ENCODE results near the gene ERBB2. TPM values are rescaled to one million over a fixed set of nuclear protein-coding genes. Genes with fewer than 3 reads are reported as not detected.
A peak's percentile ranks its signal among the peaks of the same experiment; 100 is the strongest.
"Not testable (repeated sequence)": the region's sequence is repeated elsewhere in the genome, so short reads cannot be mapped to it uniquely, and the experiment has no call there.

The ERBB2 gene
- total RNA-seq, 2 experiments from 2014 or later: 3.5 to 4.7 TPM

DNA sequence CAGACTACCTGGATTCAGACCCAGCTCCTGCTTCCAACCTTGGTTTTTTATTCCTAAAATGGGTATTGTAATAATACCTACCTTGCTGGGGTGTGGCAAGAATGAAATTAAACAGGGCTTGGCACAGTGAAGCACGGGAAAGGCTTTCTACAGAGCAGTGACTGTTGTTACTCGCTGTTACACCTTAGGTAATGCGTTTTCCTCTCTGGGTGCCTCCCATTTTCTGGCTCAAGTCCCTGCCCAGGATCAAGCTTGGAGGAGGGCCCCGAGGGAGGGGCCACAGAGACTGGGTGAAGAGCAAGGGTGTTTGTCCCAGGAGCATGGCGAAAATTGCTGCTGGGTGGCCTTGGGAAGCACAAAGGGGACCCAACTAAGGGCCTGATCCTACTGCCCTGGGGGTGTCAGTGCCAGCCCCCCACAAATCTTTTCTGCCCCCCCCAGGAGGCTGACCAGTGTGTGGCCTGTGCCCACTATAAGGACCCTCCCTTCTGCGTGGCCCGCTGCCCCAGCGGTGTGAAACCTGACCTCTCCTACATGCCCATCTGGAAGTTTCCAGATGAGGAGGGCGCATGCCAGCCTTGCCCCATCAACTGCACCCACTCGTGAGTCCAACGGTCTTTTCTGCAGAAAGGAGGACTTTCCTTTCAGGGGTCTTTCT lies 17.1 kb downstream of the ERBB2 start:
- ATAC-seq: no peak
- Mint-ChIP-seq H3K9me3 (ENCODE audit: low read depth) (no peaks in the 10 kb centered on the region), H3K36me3 (no peaks in the 10 kb centered on the region), H3K27me3 (no peaks in the 10 kb centered on the region), H3K27ac (no peak overlapping the region), H3K4me1 (no peaks in the 10 kb centered on the region), H3K4me3 (no peak overlapping the region)
- no peak for DNase-seq
- CTCF ChIA-PET: interaction anchor here (1.2 to 2.3 kb wide), 3 partner anchors 14 to 94 kb away, joined by 3 to 6 read pairs (median 3); no protein-coding TSS in a partner anchor

DNA sequence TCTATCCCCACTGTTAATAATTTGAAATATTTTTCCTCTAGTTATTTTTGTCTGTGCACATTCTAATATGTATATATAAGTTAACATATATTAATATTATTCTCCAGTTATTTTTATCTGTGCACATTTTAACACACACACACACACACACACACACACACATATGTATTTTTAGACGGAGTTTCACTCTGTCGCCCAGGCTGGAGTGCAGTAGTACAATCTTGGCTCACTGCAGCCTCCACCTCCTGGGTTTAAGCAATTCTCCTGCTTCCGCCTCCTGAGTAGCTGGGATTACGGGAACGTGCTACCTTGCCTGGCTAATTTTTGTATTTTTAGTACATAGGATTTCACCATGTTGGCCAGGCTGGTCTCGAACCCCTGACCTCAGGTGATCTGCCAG lies 17.8 kb downstream of the ERBB2 start:
- no peak overlapping the region for H3K27ac Mint-ChIP-seq
- ATAC-seq: no peak
- H3K9me3 Mint-ChIP-seq (ENCODE audit: low read depth): no peaks in the 10 kb centered on the region
- CTCF ChIA-PET: no interaction called here
- no peaks in the 10 kb centered on the region for H3K27me3 Mint-ChIP-seq
- DNase-seq: no peak
- no peaks in the 10 kb centered on the region for H3K36me3 Mint-ChIP-seq
- H3K4me1 Mint-ChIP-seq: no peaks in the 10 kb centered on the region
- H3K4me3 Mint-ChIP-seq: no peak overlapping the region

DNA sequence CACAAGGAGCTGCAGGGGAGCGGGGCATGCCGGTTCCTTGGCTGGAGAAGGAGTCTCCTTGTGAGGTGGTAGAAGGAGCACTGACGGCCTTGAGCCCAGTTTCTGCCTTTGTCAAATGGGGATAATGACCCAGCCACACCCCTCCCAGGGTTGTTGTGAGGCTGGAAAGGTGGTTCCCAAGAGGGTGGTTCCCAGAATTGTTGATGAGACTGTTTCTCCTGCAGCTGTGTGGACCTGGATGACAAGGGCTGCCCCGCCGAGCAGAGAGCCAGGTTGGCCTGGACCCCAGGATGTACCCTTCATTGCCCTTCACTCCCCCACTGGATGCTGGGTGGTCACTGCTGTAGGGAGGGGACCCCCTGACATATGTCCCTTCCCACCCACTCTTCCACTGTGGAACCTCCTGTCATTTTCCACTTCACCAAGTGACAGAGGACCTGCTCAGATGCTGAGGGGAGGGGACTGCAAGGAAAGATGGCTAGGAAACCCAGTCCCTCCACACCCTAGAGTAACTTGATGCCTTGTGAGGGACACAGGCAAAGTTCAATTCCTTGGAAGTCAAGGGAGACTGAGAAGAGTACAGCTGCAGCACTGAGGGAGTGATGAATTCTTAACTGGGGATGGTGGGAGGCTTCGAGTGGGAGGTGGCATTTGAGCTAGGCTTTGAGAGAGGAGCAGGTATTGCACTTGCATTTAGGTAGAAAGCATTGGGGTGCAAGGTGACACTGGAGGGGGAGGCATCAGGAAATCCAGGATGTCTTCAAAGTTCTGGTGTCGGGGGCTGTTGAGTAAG lies 19.9 kb downstream of the ERBB2 start:
- no peak for DNase-seq
- CTCF ChIA-PET: interaction anchor here (1.5 kb wide), 1 partner anchor 10 kb away, joined by 6 read pairs; the partner anchor contains the start of gene MIEN1
- H3K27ac Mint-ChIP-seq: no peak overlapping the region
- H3K9me3 Mint-ChIP-seq (ENCODE audit: low read depth): no peaks in the 10 kb centered on the region
- no peaks in the 10 kb centered on the region for H3K4me1 Mint-ChIP-seq
- H3K27me3 Mint-ChIP-seq: no peaks in the 10 kb centered on the region
- no peak for ATAC-seq
- H3K36me3 Mint-ChIP-seq: no peaks in the 10 kb centered on the region
- no peak overlapping the region for H3K4me3 Mint-ChIP-seq

DNA sequence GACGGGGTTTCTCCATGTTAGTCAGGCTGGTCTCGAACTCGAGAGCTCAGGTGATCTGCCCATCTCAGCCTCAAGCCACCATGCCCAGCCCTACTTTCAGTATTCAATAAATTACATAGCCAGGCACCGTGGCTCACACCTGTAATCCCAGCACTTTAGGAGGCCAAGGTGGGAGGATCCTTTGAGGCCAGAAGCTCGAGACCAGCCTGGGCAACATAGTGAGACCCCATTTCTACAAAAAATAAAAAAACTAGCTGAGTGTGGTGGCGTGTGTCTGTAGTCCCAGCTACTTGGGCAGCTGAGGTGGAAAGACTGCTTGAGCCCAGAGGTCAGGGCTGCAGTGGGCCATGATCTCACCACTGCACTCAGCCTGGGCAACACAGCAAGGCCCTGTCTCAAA lies 22.2 kb downstream of the ERBB2 start:
- no peaks in the 10 kb centered on the region for H3K9me3 Mint-ChIP-seq (ENCODE audit: low read depth)
- no peaks in the 10 kb centered on the region for H3K4me1 Mint-ChIP-seq
- ATAC-seq (no peak), DNase-seq (no peak)
- no peak overlapping the region for H3K4me3 Mint-ChIP-seq
- no peak overlapping the region for H3K27ac Mint-ChIP-seq
- no peaks in the 10 kb centered on the region for H3K36me3 Mint-ChIP-seq
- no peaks in the 10 kb centered on the region for H3K27me3 Mint-ChIP-seq
- CTCF ChIA-PET: no interaction called here

DNA sequence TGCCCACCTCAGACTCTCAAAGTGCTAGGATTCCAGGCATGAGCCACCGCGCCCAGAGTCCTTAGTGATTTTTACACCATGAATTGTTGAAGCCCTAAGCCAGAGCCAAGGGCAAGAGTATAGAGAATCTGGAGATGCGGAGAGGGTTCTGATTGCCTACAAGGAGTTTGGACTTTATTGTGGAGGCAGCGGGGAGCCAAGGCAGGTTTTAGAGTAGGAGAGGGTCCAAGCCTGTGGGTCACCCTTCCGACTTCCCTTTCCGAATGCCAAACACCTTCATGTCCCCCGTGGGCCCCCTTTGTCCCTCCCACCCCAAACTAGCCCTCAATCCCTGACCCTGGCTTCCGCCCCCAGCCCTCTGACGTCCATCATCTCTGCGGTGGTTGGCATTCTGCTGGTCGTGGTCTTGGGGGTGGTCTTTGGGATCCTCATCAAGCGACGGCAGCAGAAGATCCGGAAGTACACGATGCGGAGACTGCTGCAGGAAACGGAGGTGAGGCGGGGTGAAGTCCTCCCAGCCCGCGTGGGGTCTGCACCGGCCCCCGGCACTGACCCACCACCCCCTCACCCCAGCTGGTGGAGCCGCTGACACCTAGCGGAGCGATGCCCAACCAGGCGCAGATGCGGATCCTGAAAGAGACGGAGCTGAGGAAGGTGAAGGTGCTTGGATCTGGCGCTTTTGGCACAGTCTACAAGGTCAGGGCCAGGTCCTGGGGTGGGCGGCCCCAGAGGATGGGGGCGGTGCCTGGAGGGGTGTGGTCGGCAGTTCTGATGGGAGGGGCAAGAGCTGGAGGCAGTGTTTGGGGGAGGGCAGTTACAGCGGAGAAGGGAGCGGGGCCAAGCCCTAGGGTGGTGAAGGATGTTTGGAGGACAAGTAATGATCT lies 23.3 kb downstream of the ERBB2 start:
- CTCF ChIA-PET: interaction anchor here (2.2 kb wide), 1 partner anchor 101 kb away, joined by 5 read pairs; no protein-coding TSS in a partner anchor
- no peaks in the 10 kb centered on the region for H3K4me1 Mint-ChIP-seq
- H3K9me3 Mint-ChIP-seq (ENCODE audit: low read depth): no peaks in the 10 kb centered on the region
- no peaks in the 10 kb centered on the region for H3K36me3 Mint-ChIP-seq
- H3K4me3 Mint-ChIP-seq: no peak overlapping the region
- H3K27ac Mint-ChIP-seq: no peak overlapping the region
- peak; percentile 49 for ATAC-seq
- H3K27me3 Mint-ChIP-seq: no peaks in the 10 kb centered on the region
- no peak for DNase-seq

DNA sequence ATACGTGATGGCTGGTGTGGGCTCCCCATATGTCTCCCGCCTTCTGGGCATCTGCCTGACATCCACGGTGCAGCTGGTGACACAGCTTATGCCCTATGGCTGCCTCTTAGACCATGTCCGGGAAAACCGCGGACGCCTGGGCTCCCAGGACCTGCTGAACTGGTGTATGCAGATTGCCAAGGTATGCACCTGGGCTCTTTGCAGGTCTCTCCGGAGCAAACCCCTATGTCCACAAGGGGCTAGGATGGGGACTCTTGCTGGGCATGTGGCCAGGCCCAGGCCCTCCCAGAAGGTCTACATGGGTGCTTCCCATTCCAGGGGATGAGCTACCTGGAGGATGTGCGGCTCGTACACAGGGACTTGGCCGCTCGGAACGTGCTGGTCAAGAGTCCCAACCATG lies 24.9 kb downstream of the ERBB2 start:
- no peak overlapping the region for H3K27ac Mint-ChIP-seq
- DNase-seq: no peak
- no peaks in the 10 kb centered on the region for H3K27me3 Mint-ChIP-seq
- no peak for ATAC-seq
- peaks cover 4% of the 10 kb centered on the region for H3K36me3 Mint-ChIP-seq
- H3K9me3 Mint-ChIP-seq (ENCODE audit: low read depth): no peaks in the 10 kb centered on the region
- no peak overlapping the region for H3K4me3 Mint-ChIP-seq
- H3K4me1 Mint-ChIP-seq: peaks cover 12% of the 10 kb centered on the region
- CTCF ChIA-PET: interaction anchor here (1.8 to 2.2 kb wide), 2 partner anchors 101 to 103 kb away, joined by 5 read pairs; no protein-coding TSS in a partner anchor

DNA sequence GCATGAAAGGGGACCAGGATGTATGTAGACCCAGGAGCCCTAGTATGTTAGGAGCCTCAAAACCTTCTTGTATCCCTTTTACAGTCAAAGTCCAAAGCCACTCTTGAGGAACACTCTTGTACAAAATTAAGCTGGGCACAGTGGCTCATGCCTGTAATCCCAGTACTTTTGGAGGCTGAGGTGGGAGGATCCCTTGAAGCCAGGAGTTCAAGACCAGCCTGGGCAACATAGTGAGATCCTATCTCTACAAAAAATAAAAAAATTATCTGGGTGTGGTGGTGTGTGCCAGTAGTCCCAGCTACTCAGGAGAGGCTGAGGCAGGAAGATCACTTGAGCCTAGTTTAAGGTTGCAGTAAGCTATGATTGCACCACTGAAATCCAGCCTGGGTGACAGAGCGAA lies 26.1 kb downstream of the ERBB2 start:
- not testable (repeated sequence) for H3K4me3 Mint-ChIP-seq; H3K9me3 Mint-ChIP-seq (ENCODE audit: low read depth); H3K27ac Mint-ChIP-seq; DNase-seq; H3K36me3 Mint-ChIP-seq; H3K27me3 Mint-ChIP-seq; ATAC-seq
- peaks cover 16% of the 10 kb centered on the region for H3K4me1 Mint-ChIP-seq
- CTCF ChIA-PET: interaction anchor here (1.8 to 2.2 kb wide), 2 partner anchors 102 to 104 kb away, joined by 5 read pairs; no protein-coding TSS in a partner anchor

DNA sequence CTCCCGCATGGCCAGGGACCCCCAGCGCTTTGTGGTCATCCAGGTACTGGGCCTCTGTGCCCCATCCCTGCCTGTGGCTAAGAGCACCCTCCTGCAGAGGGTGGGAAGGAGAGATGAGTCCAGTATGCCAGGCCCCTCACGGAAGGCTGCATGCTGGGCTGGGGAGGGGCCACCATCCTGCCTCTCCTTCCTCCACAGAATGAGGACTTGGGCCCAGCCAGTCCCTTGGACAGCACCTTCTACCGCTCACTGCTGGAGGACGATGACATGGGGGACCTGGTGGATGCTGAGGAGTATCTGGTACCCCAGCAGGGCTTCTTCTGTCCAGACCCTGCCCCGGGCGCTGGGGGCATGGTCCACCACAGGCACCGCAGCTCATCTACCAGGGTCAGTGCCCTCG lies 26.8 kb downstream of the ERBB2 start:
- Mint-ChIP-seq H3K4me1 (peaks cover 19% of the 10 kb centered on the region), H3K4me3 (no peak overlapping the region), H3K36me3 (peaks cover 4% of the 10 kb centered on the region), H3K9me3 (ENCODE audit: low read depth) (no peaks in the 10 kb centered on the region), H3K27ac (no peak overlapping the region), H3K27me3 (no peaks in the 10 kb centered on the region)
- ATAC-seq: no peak
- CTCF ChIA-PET: interaction anchor here (1.8 kb wide), 1 partner anchor 103 kb away, joined by 5 read pairs; no protein-coding TSS in a partner anchor
- no peak for DNase-seq

DNA sequence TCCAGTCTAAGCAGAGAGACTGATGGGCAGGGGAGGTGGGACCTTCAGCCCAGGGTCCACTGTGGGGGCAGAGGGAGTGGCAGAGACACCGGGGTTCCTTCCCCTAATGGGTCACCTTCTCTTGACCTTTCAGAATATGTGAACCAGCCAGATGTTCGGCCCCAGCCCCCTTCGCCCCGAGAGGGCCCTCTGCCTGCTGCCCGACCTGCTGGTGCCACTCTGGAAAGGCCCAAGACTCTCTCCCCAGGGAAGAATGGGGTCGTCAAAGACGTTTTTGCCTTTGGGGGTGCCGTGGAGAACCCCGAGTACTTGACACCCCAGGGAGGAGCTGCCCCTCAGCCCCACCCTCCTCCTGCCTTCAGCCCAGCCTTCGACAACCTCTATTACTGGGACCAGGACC lies 27.7 kb downstream of the ERBB2 start:
- CTCF ChIA-PET: interaction anchor here (4.0 kb wide), 1 partner anchor 25 kb away, joined by 19 read pairs; no protein-coding TSS in a partner anchor
- no peak for ATAC-seq
- no peaks in the 10 kb centered on the region for H3K27me3 Mint-ChIP-seq

DNA sequence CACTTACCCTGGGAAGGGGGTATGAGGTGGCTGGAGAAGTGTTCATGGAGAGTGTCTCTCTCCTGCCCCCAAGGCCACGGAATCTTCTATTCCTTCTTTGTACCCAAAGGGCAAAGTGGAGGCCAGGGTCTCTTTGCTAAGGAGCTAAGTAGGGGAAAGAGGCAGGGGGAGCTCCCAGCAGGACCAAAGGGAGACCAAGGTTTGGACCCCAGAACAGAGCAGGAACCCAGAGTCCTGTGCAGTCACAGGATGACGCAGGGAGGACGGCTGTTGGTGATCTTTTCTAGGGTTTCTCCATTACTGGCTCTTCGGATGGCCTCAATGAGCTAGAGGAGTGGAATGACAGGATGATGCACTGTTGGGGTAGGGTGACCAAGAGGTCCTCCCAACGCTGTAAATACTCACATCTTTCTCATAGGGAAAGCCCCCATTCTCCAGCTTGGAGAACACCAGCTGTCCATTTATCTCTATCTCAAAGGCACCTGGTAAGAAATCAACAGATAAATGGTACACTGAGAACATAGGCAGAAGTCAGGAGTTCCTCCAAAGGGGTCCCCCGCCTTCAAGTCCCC lies 29.5 kb downstream of the ERBB2 start:
- Mint-ChIP-seq H3K27me3 (no peaks in the 10 kb centered on the region), H3K27ac (peak overlapping the region; percentile 83), H3K36me3 (peaks cover 4% of the 10 kb centered on the region), H3K9me3 (ENCODE audit: low read depth) (no peaks in the 10 kb centered on the region), H3K4me1 (peaks cover 19% of the 10 kb centered on the region), H3K4me3 (peak overlapping the region; percentile 88)
- ATAC-seq (no peak), DNase-seq (no peak)
- CTCF ChIA-PET: interaction anchor here (0.7 to 5.6 kb wide), 35 partner anchors 9 to 258 kb away, joined by 3 to 71 read pairs (median 6); partner anchors contain the start of genes ERBB2, IKZF3, PGAP3 and PNMT

More for the DNA sequence above, 27.7 kb downstream of the ERBB2 start:
- Mint-ChIP-seq H3K4me3 (no peak overlapping the region), H3K9me3 (ENCODE audit: low read depth) (no peaks in the 10 kb centered on the region), H3K27ac (no peak overlapping the region), H3K36me3 (peaks cover 4% of the 10 kb centered on the region), H3K4me1 (peaks cover 19% of the 10 kb centered on the region)
- no peak for DNase-seq

DNA sequence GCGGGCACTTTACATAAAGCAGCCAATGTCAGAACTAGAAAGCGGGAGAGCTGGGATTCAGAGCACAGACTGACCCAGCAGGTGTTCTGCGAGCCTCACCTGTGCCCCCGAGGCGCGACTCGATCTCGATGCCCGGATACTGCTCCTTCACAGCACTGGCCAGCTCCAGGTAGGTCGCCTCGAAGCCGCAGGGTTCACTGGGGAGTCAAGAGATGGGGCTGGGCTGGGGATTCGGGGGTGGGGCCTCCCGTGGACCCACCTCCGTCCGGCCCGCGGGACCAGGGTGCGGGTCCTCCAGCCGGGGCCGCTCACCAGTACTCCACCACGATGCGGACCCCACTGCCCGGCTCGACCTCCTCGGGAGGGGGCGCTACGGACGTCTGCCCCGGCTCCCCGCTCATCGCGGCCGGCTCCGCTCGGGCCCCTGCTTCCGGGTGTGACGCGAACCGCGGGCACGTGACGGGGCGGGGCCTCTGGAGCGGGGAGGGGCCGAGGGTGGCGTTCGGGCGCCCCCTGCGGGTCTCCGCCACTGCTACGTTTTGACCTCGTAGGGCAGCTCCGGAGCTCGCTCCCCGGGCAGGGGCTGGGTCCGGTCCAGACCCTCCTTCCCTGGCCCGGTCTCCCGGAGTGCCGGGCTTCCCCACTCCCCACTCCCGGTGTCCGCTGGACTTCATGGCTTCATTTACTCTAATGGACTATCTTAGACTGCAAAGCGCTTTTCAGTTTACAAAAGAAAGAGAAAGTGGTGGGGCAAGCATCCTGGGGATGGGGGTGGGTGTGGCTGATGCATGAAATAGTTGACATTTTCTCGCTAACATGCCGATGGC lies 30.4 kb downstream of the ERBB2 start, which contains the start of gene MIEN1:
TSS of gene MIEN1 (minus strand) at position 438 of the 827 bp plus-strand sequence. CDS start at position 401, 37 bp downstream.
- CTCF ChIA-PET: interaction anchor here (0.6 to 5.6 kb wide), 44 partner anchors 10 to 268 kb away, joined by 3 to 71 read pairs (median 5); partner anchors contain the start of genes ERBB2, IKZF3, PGAP3 and PNMT
- DNase-seq (peak; percentile 94), ATAC-seq (peak; percentile 92)
- peak within 1 kb of the TSS; percentile 88 for H3K4me3 Mint-ChIP-seq
- peaks cover 4% of the 10 kb centered on the region for H3K36me3 Mint-ChIP-seq
- no peaks in the 10 kb centered on the region for H3K9me3 Mint-ChIP-seq (ENCODE audit: low read depth)
- H3K27ac Mint-ChIP-seq: peak within 1 kb of the TSS; percentile 84
- H3K4me1 Mint-ChIP-seq: peaks cover 19% of the 10 kb centered on the region
- no peaks in the 10 kb centered on the region for H3K27me3 Mint-ChIP-seq

DNA sequence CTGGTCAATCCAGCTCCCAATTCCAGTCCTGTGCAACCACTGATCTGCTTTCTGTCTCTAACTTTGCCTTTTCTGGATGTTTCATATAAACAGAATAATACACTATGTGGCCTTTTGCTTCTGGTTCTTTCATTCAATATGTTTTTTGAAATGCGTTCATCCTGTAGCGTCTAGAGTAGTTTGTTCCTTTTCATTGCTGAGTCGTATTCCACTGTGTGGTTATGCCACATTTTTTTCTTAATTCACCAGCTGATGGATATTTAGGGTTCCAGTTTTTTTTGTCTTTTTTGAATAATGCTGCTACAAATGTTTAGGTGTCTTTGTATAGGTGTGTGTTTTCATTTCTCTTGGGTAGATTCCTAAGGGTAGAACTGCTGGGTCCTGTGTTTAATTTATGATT lies 32.7 kb downstream of the ERBB2 start:
- no peak overlapping the region for H3K27ac Mint-ChIP-seq
- H3K9me3 Mint-ChIP-seq (ENCODE audit: low read depth): no peaks in the 10 kb centered on the region
- CTCF ChIA-PET: interaction anchor here (1.2 to 5.6 kb wide), 3 partner anchors 32 to 111 kb away, joined by 3 to 71 read pairs (median 6); no protein-coding TSS in a partner anchor
- no peak for DNase-seq
- no peak overlapping the region for H3K4me3 Mint-ChIP-seq
- H3K36me3 Mint-ChIP-seq: peaks cover 4% of the 10 kb centered on the region
- peaks cover 19% of the 10 kb centered on the region for H3K4me1 Mint-ChIP-seq
- H3K27me3 Mint-ChIP-seq: peaks cover 6% of the 10 kb centered on the region
- no peak for ATAC-seq
